GM18519 (cell line): ENCODE data around the gene ANO1.
"Not testable (repeated sequence)": the region's sequence is repeated elsewhere in the genome, so short reads cannot be mapped to it uniquely, and the experiment has no call there.

Source experiments
- ATAC-seq: cut with Tn5 transposase; IDR thresholded peaks from one replicate; pipeline ENCODE4 v1.9.1; 2021; ENCODE audit warnings: mild to moderate bottlenecking, moderate library complexity; ENCODE audit not compliant: unreplicated experiment, low FRiP score

Gene ANO1

DNA sequence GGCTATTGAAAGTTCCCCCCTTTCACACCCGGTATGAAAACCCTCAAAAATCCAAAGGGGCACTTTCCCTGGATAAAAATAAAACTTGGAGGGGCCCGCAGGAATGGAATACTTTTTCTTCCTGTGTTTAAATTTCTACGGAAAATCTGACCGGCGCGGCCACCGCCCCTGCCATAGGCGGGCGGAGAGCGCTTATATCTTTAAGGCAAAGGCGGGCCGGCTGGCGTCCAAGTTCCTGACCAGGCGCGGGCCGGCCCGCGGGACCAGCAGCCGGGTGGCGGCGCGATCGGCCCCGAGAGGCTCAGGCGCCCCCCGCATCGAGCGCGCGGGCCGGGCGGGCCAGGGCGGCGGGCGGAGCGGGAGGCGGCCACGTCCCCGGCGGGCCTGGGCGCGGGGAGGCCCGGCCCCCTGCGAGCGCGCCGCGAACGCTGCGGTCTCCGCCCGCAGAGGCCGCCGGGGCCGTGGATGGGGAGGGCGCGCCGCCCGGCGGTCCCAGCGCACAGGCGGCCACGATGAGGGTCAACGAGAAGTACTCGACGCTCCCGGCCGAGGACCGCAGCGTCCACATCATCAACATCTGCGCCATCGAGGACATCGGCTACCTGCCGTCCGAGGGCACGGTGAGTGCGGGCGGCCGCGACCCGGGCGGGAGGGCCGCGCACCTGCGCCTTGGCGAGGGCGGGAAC, at the start of gene ANO1:
Gene ANO1, plus strand, starts transcription at position 223 of the 686 bp plus-strand sequence. Its CDS starts 290 bp downstream, at position 513.
- ATAC-seq: no peak

DNA sequence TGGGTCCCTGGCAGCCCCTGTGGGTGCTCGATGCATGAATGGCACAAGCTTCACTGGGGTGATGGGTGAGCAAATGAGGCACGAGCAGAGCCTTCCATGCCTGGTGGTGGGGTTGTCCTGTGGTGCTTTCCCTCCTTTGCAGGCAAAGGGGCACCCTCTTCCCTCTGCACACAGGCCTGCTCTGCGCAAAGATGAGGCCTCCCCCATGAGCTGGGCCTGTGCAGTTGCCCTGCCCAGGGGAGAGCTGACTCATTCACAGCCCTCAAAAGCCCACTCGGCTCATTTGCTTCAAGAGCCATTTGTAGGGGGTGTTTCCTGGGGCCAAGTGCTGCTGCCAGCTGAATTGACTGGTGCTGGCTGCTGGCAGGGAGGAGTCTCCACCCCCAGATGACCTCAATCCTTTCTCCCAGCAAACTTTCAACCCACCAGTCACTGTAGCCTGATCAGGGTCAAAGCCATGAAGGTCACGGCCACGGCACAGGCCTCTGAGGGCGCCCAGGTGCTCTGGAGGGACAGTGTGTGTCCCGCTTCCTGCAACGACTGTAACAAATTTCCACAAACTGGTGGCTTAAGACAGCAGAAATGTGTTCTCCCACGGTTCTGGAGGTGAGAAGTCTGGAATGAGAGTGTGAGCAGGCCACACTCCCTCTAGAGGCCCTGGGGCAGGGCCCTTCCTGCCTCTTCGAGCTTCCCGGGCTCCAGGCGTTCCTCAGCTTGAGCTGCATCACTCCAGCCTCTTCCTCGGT, 48.8 kb upstream of the ANO1 start:
- ATAC-seq: no peak

DNA sequence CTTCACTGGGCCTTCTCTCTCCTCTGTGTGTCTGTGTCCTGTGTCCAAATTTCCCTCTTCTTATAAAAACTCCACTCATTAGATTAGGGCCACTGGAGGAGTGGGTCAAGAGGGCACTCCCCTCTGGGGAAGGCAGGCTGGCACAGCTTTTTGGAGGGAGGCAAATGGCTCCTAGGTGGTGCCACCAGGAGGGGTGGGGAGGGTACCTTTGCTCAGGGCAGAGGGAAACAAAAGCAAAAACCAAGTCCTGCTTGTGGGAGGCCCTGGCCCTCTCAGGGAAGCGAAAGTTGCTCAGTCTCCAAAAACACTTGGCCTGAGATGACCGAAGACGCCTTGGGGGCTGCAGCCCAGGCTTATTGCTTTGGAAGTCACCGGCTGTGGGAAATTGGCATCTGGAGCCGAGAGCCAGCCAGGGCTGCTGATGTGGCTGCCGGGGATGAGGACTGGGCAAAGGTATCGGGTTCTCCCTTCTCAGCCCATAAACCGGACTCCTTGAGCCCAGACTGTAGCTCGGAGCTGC, 48.2 kb upstream of the ANO1 start:
- ATAC-seq: no peak

DNA sequence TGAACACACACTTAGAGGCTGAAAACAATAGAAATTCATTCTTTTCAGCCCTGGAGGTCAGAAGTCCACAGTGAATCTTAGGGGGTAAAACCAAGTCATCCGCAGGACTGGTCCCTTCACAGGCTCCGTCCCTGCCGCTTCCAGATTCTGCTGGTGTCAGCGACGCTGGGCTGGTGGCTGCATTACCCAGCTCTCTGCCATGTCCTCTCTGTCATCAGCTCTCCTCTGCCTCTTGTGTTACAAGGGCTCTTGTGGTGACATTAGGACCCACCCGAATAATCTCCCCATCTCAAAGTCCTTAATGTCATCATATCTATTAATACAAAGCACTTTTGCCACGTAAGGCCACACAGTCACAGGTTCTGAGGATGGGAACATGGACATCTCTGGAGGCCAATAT, 47.7 kb upstream of the ANO1 start:
- no peak for ATAC-seq

DNA sequence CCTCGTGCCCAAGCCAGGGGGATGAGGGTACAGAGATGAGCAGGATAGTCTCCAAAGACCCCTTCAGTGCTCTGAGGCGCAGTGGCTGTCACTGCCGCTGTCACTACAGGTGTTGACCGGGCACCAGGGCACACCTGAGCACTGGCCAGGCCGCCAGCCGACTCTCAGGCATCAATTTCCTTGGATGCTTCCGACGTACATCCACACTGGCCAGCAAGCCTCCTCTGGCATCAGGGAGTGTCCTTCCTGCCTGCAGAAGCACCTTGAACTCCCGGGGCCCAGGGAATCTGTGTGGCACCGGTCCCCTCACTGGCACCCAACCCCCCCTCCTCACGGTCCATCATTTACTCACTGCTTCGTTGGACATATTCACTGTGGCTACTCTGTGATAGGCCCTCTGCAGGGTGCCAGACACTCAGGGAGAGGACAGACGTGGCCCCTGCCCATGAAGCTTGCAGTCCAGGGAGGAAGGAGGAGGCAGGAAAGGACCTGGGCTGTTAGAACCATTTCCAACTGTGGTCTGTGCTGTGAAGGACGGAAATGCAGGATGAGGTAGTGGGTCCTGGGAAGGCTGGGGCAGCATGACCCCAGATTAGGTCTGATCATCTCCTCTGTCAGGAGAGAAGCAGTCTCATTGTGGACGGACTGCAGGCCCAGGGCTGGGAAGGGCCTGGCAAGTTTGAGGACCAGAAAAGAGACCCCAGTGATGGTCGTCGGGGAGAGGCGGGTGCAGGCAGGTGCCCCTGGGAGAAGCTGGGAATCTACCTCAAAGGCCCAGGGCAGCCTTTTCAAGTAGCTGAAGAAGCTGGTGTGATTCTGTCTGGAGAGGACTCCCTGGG, 46.3 kb upstream of the ANO1 start:
- ATAC-seq: no peak

DNA sequence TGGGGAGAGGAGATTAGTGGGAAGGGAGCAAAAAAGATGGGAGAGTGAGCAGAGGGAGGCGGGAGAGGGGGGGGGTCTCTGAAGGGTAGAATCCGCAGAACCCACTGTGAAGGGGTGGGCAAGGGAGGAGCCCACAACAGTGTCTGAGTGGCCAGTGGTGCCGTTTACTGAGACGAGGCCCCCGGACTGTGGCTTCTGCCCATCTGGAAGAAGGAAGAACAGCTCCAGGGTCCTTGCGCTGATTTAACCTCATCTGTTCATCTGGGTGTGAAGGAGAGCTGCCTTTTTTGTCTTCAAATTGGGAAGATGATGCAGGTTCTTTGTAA, 45.7 kb upstream of the ANO1 start:
- no peak for ATAC-seq

DNA sequence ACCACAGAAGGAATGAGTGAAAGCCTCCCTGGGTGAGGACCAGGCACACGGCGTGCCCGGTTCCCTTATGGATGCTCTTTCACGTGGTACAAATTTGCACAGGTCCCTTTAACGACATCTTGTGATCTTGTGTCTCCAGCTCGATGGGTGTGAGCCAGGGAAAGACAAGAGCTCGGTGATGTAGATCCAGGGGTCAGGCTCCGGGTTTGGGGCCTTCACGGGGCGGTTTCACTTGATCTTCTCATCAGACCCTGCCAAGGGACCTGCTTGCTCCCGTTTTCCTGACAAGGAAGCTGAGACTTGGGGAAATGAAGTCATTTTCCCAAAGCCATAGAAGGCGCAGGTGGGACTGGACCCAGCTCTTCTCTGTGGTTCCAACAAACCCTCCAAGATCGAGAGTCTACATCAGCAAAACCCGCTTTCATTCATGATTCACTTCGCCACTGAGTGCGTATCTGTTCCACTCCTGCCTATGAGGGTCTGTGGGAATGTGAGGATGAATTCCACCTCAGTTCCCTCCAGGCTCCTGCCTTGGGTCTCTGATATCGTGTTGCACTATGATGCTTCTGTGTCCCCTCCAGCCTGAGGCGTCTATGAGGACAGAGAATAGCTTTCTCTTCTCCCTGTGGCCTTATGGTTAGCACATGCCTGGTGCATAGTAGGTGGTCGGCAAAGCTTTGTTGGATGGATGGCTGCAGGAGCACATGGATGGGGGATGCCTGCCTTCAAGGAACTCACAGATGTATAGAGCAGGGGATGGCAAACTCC, 45.0 kb upstream of the ANO1 start:
- no peak for ATAC-seq

DNA sequence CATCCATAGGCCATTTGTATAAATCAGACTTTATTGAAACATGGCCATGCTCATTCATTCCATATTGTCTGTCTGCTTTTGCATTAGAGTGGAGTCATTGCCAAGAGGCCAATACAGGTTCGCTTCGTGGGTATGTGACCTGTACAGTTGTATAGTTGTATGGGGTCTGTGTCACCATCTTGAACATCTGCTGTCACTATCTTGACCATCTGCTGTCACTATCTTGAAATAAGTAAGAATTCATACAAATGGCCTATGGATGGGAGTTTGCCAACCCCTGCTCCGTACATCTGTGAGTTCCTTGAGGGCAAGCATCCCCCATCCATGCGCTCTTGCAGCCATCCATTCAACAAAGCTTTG, 44.4 kb upstream of the ANO1 start:
- no peak for ATAC-seq

DNA sequence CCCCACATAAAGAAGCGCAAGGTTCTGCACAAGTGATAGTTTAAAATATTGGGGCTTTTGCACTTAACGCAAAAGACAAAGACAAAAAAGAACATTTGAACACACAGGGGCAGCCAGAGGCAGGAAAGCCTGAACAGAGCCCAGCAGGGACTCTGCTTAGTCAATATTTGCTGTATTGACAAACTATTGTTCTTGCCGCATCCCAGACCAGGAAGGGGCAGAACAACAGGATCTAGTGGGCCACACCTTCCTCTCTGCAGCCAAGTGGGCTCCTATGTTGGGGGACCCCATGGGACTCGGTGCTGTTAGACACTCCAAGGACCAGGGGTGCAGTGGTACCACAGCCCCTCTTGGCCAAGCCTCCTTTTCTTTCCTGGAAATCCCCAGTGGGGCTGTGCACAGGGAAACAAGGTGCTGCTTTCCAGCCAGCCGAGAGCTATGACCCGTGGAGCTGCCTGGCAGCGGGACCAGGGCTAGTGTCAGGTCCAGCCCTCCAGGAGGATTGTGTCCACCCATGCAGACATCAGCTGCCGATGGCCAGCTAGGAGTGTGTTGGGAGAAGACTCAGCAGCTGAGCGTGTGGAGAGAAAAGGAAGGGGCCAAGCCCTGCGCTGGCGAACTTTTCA, 43.3 kb upstream of the ANO1 start:
- no peak for ATAC-seq

DNA sequence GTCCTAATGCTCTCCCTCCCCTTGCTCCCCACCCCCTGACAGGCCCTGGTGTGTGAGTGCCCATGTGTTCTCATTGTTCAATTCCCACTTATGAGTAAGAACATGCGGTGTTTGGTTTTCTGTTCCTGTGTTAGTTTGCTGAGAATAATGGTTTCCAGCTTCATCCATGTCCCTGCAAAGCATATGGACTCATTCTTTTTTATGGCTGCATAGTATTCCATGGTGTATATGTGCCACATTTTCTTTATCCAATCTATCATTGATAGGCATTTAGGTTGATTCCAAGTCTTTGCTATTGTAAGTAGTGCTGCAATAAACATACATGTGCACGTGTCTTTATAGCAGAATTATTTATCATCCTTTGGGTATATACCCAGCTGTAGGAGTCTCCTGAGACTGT, 42.5 kb upstream of the ANO1 start:
- not testable (repeated sequence) for ATAC-seq

DNA sequence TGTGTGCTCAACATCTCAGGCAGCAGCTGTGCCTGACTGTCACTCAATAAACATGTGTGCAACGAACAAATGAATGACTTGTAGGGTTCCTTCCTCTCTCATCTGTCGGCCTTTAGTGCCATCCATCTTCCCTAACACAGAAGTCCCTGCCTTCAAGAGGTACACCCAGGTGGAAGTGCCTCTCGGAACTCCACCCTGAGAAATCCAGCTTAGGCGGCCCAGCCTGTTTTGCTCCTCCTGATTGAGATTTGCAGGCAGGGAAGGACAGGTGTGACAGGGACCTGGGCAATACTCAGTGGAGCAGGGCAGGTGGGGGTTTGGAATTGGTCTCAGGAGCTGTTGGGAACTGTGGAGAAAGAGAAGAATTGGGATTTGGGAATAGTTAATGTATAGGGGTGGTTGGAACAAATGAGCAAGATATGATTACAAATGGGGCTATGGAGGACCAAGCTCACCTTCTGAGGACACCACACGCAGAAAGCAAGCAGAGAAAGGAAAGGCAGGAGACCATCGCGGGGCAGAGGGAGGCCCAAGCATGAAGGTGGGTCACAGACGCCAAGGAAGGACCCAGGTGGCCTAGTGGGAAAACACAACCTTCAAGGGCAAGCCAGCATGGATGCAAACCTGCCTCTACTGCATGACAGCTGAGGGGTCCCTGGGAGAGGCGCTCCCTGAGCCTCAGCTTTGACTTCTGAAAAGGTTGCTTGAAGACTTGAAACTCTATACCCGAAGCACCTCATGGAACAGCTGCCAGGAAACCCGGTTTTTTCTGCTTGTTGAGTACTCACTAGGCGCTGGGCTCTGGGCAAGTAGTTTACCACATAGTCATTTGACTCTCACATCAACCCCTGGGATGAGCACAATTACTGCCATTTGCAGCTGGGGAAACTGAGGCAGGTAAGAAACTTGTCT, 40.9 kb upstream of the ANO1 start:
- no peak for ATAC-seq

DNA sequence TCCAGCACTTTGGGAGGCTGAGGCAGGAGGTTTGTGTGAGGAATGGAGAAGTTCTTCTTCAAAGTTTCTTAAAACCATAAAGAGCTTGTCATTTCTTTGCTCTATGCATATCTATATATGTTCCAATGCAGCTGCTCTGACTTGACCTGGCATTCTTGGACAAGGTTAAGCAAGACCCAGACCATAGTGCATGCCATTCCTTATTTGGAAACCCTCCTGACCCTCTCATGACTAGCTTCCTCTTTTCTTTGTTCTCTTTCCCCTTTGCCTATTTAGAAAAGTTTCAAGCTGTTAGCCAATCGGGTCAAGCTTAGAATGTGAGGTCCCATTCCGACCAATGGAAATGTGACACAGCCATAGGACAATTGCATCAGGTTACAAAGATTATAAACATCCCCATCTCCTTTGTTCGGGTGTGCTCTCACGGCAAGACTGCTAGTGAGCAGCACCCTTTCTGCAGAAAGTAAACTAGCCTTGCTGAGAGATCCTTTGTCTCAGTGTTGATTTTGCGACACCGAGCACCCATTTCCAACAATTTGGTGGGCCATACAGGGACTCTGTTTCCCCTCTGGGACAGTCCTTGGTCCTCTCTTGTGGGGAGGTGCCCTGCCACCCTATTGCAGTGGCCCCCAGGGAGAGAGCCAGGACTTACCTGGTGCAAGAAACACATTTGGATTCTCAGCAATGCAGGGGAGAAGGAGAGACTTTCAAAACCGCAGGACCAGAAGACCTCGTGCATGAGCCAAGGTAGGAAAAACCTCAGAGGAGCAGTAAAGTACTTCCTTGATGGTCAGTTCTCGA, 39.9 kb upstream of the ANO1 start:
- ATAC-seq: no peak

DNA sequence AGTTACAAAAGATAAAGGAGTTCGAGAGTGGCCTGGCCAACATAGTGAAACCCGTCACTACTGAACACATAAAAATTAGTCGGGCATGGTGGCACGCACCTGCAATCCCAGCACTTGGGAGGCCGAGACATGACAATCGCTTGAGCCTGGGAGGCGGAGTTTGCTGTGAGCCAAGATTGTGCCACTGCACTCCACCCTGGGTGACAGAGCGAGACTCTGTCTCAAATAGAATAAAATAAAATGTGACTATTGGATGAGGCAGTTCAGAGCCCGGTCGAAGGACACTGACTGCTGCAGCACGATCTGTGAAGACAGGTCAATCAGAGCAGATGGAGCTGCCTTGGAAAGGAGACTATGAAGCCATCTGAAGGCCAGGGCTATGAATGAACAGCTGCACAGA, 37.7 kb upstream of the ANO1 start:
- no peak for ATAC-seq

DNA sequence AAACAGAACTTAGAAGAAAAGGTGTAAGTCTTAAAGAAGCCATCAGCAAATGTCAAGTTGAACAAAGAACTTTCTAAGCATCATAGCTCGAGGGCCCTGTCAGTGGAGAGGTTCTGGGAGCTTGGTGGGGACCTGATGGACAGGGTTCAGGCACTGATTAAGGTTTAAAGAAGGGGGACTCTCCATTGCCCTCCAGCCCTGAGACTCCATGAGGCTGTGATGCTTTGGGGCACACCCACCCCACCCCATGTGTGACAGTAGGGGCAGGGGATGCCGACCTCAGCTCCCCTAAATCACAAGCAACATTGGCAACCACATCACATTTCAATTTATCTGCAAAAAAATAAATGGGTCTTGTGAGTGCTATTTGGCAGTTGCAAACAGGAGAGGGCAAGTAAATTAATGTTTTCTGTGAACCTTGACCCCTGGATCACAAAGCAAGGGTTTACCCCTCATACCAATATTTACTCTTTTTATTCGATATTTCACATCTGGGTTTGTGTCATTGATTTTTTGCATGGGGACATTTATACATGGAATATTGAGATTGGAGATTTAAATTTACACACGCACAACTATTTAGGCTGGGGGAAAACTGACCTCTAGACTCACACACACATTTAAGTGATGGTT, 37.1 kb upstream of the ANO1 start:
- no peak for ATAC-seq

DNA sequence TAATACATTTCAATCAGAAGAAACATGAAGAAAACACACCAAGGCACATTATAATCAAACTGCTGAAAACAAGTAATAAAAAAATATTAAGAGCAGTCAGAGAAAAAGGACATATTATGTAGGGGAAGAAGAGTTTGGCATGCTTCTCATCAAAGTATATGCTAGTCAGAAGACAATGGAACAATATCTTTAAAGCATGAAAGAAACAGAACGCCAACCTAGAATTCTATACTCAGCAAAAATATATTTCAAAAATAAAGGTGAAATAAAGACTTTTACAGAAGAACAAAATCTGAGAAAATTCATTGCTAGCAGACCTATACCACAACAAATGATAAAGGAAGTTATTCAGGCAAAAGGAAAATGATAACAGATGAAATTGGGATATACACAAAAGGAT, 34.6 kb upstream of the ANO1 start:
- no peak for ATAC-seq

DNA sequence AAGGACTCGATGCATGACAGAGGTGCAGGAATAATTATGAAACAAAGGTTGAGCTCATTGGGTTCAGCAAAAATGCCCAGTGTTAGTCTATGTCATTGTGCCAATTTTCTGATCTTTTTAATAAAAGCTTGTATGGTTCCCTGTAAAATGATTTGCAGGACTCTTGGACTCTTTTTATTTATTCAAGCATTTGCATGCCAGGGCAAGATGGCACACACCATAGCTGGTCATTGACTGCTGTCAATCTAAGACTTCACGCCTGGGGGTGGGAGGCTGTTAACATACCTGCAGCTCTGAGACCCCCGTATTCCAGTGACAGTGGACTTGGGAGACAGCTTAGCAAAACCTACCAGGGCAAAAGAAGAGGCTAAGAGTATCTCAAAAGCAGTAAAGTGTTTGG, 32.0 kb upstream of the ANO1 start:
- no peak for ATAC-seq

DNA sequence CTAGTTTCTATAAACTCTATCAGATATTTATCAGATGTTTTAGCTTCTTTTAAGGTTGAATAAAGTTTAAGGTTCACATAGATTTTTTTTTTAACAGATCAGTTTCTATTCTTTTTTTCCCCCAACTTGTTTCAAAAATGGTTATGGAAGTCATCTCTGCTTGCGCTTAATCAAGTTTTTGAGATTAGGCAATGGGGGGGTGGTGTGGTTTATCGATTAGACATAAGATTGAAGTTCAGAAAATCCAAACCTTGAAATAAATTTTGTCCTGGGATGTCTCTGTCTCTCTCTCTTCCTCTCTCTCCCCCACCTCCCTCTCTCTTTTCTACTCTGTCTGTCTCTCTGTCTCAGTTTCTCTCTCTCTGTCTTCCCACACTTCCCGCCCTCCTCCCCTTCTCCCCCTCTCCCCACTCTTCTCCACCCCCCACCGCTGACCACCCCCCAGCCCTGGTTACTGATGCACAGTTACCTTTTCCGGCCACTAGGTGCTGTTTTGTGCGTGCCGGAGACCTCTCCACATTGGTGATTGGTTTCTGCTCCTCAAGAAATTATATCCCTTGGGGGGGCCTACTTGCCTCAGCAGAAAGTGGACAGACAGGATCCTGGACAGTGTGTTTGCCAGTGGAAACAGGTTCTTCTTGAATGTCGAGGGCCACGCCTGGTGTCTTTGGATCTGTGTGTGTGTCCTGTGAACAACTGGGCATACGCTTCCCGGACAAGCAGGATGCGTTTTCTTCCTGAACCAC, 29.7 kb upstream of the ANO1 start:
- ATAC-seq: no peak
